SIG-M5 treated with dmso at 0.1 percent for 504 hours (cell line): ENCODE results near the gene KRTAP5-11.
A peak's percentile ranks its signal among the peaks of the same experiment; 100 is the strongest.
"Not testable (repeated sequence)": the region's sequence is repeated elsewhere in the genome, so short reads cannot be mapped to it uniquely, and the experiment has no call there.

Experiments
- DNase-seq: peaks from one replicate; lab custom pipeline; 2025; ENCODE audit not compliant: unreplicated experiment; lab: John Stamatoyannopoulos, UW

The KRTAP5-11 gene

GRCh38 chr11:71581826-71582225 is 849 bp downstream of the KRTAP5-11 start:
- no peak for DNase-seq

GRCh38 chr11:71580057-71581003 is 2.3 kb downstream of the KRTAP5-11 start:
- peak; percentile 38 for DNase-seq

- not testable (repeated sequence) for DNase-seq
These were observed 3.2 kb downstream of the KRTAP5-11 start for GRCh38 chr11:71579513-71579912.

- DNase-seq: no peak
These were observed 5.1 kb downstream of the KRTAP5-11 start for GRCh38 chr11:71577469-71578004.

- DNase-seq: not testable (repeated sequence)
These were observed 5.8 kb downstream of the KRTAP5-11 start for GRCh38 chr11:71576688-71577465.

GRCh38 chr11:71575723-71576424 is 6.8 kb downstream of the KRTAP5-11 start:
- no peak for DNase-seq

- DNase-seq: no peak
These were observed 8.3 kb downstream of the KRTAP5-11 start for GRCh38 chr11:71574418-71574817.

GRCh38 chr11:71572811-71573210 is 9.9 kb downstream of the KRTAP5-11 start:
- DNase-seq: no peak

- DNase-seq: not testable (repeated sequence)
These were observed 11.4 kb downstream of the KRTAP5-11 start for GRCh38 chr11:71571101-71571850.

GRCh38 chr11:71568704-71569349 is 13.8 kb downstream of the KRTAP5-11 start:
- no peak for DNase-seq

- DNase-seq: not testable (repeated sequence)
These were observed 15.0 kb downstream of the KRTAP5-11 start for GRCh38 chr11:71567633-71568032.

- not testable (repeated sequence) for DNase-seq
These were observed 15.8 kb downstream of the KRTAP5-11 start for GRCh38 chr11:71566626-71567599.

GRCh38 chr11:71566081-71566620 is 16.5 kb downstream of the KRTAP5-11 start:
- no peak for DNase-seq

- no peak for DNase-seq
These were observed 17.4 kb downstream of the KRTAP5-11 start, which contains the start of gene KRTAP5-10 for GRCh38 chr11:71565263-71565662. TSS of gene KRTAP5-10 (plus strand) at chr11:71565563. CDS start at chr11:71565588, 25 bp downstream.

- no peak for DNase-seq
These were observed 18.2 kb downstream of the KRTAP5-11 start for GRCh38 chr11:71564430-71564829.

- no peak for DNase-seq
These were observed 19.3 kb downstream of the KRTAP5-11 start for GRCh38 chr11:71563406-71563805.

GRCh38 chr11:71562120-71562519 is 20.6 kb downstream of the KRTAP5-11 start:
- DNase-seq: no peak

- no peak for DNase-seq
These were observed 23.7 kb downstream of the KRTAP5-11 start for GRCh38 chr11:71558996-71559395.
